ENCODE data around the gene ACVR2A. TPM values are rescaled to one million over a fixed set of nuclear protein-coding genes. Genes with fewer than 3 reads are reported as not detected.

The ACVR2A gene
- total RNA-seq, 1 donor from 2014 or later = 40.5 TPM

- Mint-ChIP-seq H3K27ac (no peak overlapping the region), H3K4me1 (ENCODE audit: low read depth) (peaks cover 18% of the 10 kb centered on the region), H3K27me3 (no peaks in the 10 kb centered on the region), H3K4me3 (ENCODE audit: low read depth) (no peak overlapping the region), H3K9me3 (ENCODE audit: low read depth) (no peaks in the 10 kb centered on the region), H3K36me3 (ENCODE audit: insufficient read depth) (no peaks in the 10 kb centered on the region)
- DNase-seq (ENCODE audit: low spot score, unreplicated experiment) = no peak
- TF ChIP-seq, protein P1, sequence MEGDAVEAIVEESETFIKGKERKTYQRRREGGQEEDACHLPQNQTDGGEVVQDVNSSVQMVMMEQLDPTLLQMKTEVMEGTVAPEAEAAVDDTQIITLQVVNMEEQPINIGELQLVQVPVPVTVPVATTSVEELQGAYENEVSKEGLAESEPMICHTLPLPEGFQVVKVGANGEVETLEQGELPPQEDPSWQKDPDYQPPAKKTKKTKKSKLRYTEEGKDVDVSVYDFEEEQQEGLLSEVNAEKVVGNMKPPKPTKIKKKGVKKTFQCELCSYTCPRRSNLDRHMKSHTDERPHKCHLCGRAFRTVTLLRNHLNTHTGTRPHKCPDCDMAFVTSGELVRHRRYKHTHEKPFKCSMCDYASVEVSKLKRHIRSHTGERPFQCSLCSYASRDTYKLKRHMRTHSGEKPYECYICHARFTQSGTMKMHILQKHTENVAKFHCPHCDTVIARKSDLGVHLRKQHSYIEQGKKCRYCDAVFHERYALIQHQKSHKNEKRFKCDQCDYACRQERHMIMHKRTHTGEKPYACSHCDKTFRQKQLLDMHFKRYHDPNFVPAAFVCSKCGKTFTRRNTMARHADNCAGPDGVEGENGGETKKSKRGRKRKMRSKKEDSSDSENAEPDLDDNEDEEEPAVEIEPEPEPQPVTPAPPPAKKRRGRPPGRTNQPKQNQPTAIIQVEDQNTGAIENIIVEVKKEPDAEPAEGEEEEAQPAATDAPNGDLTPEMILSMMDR (IDR thresholded peaks at IDR 0.05; ENCODE audit: unreplicated experiment) = no peak
Measured at GRCh38 chr2:147867050-147867449, 22.2 kb downstream of the ACVR2A start.

GRCh38 chr2:147869934-147870333, 25.1 kb downstream of the ACVR2A start:
- H3K4me1 Mint-ChIP-seq (ENCODE audit: low read depth) = peaks cover 19% of the 10 kb centered on the region
- no peak overlapping the region for H3K4me3 Mint-ChIP-seq (ENCODE audit: low read depth)
- no peak overlapping the region for H3K27ac Mint-ChIP-seq
- DNase-seq (ENCODE audit: low spot score, unreplicated experiment) = no peak
- no peaks in the 10 kb centered on the region for H3K36me3 Mint-ChIP-seq (ENCODE audit: insufficient read depth)
- TF ChIP-seq, protein P1 (IDR thresholded peaks at IDR 0.05; ENCODE audit: unreplicated experiment) = no peak
- H3K27me3 Mint-ChIP-seq = no peaks in the 10 kb centered on the region
- H3K9me3 Mint-ChIP-seq (ENCODE audit: low read depth) = no peaks in the 10 kb centered on the region

DNA sequence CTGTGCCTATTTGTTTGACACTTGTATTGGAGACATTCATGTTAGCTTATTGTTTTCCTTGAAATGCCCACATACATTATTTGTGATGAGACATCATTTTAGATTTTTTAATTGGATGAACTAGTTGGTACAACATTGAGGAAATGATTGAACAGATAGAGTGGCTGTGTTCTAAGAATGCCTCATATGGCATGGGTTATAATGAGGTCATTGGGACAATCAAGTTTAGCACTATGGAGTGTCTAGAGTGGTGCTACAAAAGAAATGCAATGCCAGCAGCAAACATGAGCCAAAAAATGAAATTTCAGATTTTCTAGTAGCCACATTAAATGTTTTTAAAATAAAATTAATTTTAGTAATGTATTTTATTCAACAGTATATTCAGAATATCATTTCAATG, 28.1 kb downstream of the ACVR2A start:
- no peak overlapping the region for H3K27ac Mint-ChIP-seq

GRCh38 chr2:147873859-147874483, 29.1 kb downstream of the ACVR2A start:
- TF ChIP-seq, protein P1 (IDR thresholded peaks at IDR 0.05; ENCODE audit: unreplicated experiment) = no peak
- H3K27me3 Mint-ChIP-seq = no peaks in the 10 kb centered on the region
- no peaks in the 10 kb centered on the region for H3K36me3 Mint-ChIP-seq (ENCODE audit: insufficient read depth)
- peaks cover 37% of the 10 kb centered on the region for H3K4me1 Mint-ChIP-seq (ENCODE audit: low read depth)
- H3K27ac Mint-ChIP-seq = no peak overlapping the region
- no peaks in the 10 kb centered on the region for H3K9me3 Mint-ChIP-seq (ENCODE audit: low read depth)
- H3K4me3 Mint-ChIP-seq (ENCODE audit: low read depth) = no peak overlapping the region
- no peak for DNase-seq (ENCODE audit: low spot score, unreplicated experiment)

More for the DNA sequence above, 28.1 kb downstream of the ACVR2A start:
- Mint-ChIP-seq H3K9me3 (ENCODE audit: low read depth) (no peaks in the 10 kb centered on the region), H3K36me3 (ENCODE audit: insufficient read depth) (no peaks in the 10 kb centered on the region), H3K4me1 (ENCODE audit: low read depth) (peaks cover 36% of the 10 kb centered on the region), H3K27me3 (no peaks in the 10 kb centered on the region), H3K4me3 (ENCODE audit: low read depth) (no peak overlapping the region)
- DNase-seq (ENCODE audit: low spot score, unreplicated experiment) = no peak
- TF ChIP-seq, protein P1 (IDR thresholded peaks at IDR 0.05; ENCODE audit: unreplicated experiment) = no peak

- Mint-ChIP-seq H3K9me3 (ENCODE audit: low read depth) (no peaks in the 10 kb centered on the region), H3K27ac (no peak overlapping the region), H3K27me3 (no peaks in the 10 kb centered on the region), H3K4me1 (ENCODE audit: low read depth) (peaks cover 31% of the 10 kb centered on the region), H3K36me3 (ENCODE audit: insufficient read depth) (no peaks in the 10 kb centered on the region), H3K4me3 (ENCODE audit: low read depth) (no peak overlapping the region)
- TF ChIP-seq, protein P1 (IDR thresholded peaks at IDR 0.05; ENCODE audit: unreplicated experiment) = no peak
- DNase-seq (ENCODE audit: low spot score, unreplicated experiment) = no peak
Measured at GRCh38 chr2:147879846-147880245, 35.0 kb downstream of the ACVR2A start.
